ENCODE data around the gene SLX1B. TPM values are rescaled to one million over a fixed set of nuclear protein-coding genes. Genes with fewer than 3 reads are reported as not detected.

SLX1B gene
- total RNA-seq, 1 experiment from 2014 or later = 46.4 TPM

Other genes with a start within 250 kb of the SLX1B start
- gene NPIPB11, start 47.8 kb upstream of the SLX1B start, total RNA-seq (2014; rRNA removed; shearing (Covaris generic)) = not detected in 2 replicates
- 13.3 and 23.1 TPM in 2 replicates for gene BOLA2, start 182 bp upstream of the SLX1B start, total RNA-seq (2014; rRNA removed; shearing (Covaris generic))
- 0.58 TPM in 1 of 2 replicates, not detected in the other for gene SULT1A4, start 5.4 kb downstream of the SLX1B start, total RNA-seq (2014; rRNA removed; shearing (Covaris generic))
- gene NPIPB12, start 51.9 kb downstream of the SLX1B start, total RNA-seq (2014; rRNA removed; shearing (Covaris generic)) = 2.5 and 3.0 TPM in 2 replicates
- 0.37 TPM in 1 of 2 replicates, not detected in the other for gene SPN, start 208.7 kb downstream of the SLX1B start, total RNA-seq (2014; rRNA removed; shearing (Covaris generic))
- 96.6 and 105 TPM in 2 replicates for gene QPRT, start 224.6 kb downstream of the SLX1B start, total RNA-seq (2014; rRNA removed; shearing (Covaris generic))

Data from G401 (cell line).